ENCODE results near the gene NAA50.

NAA50 gene

DNA sequence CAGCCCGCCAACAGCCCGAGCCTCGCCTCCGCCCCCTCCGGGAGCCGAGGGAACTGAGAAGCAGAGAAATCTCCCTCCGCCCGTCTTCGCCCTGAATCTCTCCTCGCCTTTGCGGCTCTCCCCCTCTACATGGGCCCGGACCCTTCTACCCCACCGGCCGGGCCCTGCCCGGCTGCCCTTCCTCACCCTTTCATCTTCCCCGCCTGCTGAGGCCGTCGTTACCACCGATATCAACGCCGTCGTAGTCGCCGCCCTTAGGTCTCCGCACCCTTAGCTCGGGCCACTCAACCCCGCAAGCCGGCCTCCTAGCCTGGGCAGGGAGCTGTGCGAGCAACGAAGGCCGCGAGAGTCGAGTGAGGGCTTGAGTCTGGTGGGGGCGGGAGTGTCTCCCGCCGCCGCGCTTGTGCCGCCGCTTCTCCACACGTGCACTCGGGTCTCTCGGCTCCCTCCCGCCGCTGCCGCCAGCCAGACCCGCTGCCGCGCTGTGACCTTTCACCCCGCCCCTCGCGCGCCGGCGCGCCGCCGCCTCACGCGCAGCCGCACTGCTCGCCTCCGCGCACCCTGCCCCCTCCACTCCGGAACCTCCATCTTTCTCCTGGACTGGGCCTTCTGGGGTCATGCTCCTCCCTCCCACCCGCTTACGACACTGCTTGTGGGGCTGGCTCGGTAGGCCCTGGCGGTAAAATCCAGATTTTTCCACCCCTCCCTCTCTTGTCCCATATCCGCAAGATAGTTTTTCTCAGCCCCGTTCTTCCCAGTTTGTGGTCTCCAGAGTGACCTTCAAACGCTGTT, at the start of gene NAA50:
Gene NAA50 (minus strand): TSS at position 494 of the 792 bp plus-strand sequence. CDS start 300 bp downstream, at position 194.
- DNase-seq = peak; percentile 88 to 90

DNA sequence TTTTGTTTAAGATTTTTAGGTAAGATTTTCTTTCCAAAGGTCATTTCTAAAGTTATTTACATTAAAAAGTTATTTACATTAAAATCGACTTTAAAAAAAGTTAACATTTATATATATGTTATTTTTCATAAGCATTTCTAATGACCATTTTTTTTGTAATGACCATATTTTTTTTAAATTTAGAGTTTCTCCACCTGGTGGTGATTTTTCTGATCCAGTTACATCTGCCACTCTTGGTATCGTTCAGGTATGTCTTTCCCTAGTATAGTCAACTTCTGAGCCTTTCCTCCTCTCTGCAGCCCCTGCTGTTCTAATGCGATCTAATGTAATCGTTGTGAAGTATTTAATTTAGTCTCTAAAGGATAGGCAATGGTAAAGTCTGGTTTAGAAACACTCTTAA, 49.6 kb upstream of the NAA50 start:
- no peak for DNase-seq

DNA sequence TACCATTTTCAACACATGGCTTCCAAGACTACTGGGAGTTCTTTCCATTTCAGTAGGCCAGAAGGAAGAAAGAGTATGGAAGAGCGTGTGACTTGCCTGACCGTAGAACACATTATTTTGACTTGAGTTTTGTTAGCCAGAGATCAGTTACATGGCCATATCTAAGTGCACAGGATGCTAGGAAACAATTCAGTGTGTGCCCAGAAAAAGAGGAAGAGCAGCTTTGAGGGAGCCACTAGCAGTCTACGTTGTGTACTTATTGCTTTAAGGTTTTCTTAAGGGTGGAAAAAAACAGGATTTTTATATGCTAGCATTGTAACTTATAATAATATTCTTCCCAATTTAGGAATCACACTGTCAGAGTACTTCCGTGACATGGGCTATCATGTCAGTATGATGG, 48.5 kb upstream of the NAA50 start:
- peak in 1 of 2 donors; percentile 65 for DNase-seq

DNA sequence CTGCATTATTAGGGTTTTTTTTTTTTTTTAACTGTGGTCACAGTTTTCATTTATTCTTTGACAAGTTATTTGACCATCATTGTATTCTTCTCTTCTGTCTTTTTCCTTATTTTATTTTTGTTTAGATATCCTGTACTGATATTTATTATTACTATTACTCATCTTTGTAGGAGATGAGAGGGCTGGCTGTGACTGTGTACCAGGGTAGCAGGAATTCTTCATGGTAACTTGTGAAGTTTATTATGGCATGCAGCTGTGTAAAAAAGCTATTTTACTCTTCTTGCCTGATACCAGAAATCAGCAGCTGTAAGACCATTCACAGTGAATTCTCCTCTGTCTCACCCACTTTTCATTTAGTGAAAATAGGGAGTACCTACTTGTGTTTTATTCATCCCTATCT, 45.3 kb upstream of the NAA50 start:
- DNase-seq = no peak

DNA sequence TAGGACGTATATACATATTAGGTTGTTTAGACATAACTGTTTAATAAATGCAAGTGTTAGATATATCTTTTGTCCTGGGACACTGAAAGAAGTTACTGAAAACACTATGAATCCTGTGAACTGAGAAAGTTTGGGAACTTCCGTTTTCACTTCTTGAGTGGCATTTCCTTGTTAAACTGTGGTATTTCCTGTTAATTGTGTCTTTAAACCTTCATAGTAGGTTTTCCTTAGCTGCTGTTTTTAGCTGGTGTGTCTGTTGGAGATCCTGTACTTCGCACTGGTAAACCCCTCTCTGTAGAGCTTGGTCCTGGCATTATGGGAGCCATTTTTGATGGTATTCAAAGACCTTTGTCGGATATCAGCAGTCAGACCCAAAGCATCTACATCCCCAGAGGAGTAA, 37.9 kb upstream of the NAA50 start:
- peak in 1 of 2 donors; percentile 31 for DNase-seq

DNA sequence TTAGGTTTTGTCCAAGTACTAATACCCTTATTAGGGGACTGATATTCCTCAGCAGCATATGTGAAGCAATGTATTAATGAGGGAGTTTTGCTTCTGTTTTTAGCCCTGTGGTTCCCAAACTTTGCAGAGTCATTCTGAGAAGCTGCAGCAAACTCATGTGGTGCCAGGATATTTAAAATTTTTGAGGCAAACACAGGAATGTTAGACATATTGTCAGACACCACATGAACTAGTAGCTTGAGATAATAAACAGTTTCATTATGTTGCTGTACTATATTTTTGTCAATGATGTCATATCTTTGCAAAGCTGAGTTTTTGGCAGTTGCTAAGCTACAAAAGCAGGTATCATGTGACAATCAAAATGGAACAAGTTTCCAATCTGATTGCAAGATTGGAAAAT, 37.4 kb upstream of the NAA50 start:
- peak in 1 of 2 donors; percentile 46 for DNase-seq

DNA sequence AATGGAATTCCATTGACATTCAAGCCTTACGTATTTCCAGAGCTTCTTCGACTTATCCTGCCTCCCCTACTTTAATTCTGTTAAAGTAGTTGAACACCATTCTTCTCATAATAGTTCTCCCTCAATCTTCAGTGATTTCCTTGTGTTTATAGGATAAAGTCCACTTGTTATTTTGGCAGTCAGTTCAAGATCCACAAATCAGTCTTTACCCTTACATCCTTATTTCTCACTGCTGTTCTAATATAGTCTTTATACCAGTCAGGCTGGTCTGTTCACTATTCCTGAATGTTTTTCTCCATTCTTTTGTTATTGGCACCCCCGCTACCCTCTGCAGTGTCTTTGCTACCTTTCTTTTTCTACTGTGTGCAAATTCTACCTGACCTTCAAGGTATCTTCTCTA, 30.5 kb upstream of the NAA50 start:
- DNase-seq = no peak

DNA sequence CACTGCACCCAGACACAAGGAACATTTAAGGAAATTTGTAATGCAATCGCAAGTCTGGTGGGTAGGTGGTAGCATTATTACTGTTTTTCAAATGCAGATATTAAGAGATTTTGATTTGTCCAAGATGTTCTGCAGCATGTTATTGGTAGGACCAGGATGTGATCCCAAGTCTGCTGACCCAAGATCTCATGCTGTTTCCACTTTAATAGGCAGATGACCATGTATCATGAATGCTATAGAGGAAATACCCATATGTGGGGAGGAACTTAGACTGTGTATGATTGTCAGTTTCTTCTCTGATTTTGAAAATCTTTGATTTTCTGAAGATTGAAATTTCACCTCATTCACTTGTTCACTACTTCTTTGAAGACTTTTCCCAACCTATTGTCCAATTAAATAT, 29.5 kb upstream of the NAA50 start:
- DNase-seq = no peak

DNA sequence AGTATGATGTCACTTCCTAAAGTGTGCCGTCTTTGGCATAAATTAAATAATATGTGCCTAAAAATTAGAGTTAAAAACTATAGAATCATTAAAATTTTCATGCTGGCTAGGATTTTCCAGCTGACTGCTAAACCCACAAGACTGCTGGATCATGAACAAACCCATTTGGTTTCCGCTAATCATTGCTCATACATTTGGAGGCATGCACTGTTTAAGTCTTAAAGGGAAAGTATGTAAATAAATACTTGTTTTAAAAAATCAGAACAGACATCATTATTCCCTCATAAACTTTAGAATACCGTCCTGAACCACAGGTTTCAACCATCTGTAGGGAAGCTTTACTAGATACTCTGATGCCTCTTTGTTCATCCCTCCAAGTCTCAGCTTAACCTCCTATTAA, 27.3 kb upstream of the NAA50 start:
- no peak for DNase-seq

DNA sequence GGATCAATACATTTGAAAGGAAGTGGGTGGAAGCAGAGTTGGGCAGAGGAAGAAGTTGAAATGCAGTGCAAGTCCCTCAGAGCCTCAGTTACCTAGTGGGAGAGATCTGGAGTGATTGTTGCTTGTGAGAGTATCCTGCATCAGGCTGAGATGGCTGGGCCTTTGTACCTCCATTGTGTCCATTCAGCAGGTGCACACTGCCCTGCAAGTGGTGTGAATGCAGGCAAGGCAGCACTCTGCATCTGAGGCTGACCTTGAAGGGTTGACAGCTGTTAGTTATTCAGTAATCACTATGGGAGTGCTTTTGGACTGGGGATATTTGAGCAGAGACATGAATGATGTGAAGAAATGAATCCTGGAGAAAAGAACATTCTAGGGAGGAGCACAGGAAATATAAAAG, 25.9 kb upstream of the NAA50 start:
- DNase-seq = no peak

DNA sequence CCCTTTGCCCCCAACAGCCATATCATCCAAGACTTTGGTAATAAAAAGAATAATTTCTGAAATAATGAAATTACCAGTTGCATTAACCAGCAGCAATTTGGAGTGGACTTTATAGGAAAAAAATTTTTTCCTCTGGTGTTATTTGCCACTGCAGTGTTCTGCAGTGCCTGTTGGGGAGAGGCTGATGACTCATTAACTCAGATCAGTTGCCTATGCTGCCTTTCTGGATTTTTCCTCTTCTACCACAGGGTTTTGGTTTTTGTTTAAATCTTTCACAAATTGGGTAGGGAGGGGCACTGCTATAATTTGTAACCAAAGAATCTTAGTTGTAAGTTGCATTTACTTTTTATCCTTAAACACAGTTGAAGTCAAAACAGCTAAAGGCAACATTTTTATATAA, 23.5 kb upstream of the NAA50 start:
- DNase-seq = peak in 1 of 2 donors; percentile 63

DNA sequence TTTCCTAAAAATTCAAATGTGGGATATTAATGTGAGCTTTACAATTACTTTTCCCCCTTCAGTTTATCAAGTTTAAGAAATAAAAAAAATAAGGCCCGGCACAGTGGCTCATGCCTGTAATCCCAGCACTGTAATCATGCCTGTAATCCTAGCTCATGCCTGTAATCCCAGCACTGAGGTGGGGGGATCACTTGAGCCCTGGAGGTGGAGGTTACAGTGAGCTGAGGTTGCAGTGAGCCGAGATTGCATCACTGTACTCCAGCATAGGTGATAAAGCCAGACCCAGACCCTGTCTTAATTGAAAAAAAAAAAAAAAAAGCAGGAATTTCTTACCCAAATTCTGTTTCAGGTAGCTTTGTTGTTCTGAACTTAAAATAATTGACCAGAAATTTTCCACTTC, 18.6 kb upstream of the NAA50 start:
- DNase-seq = no peak

DNA sequence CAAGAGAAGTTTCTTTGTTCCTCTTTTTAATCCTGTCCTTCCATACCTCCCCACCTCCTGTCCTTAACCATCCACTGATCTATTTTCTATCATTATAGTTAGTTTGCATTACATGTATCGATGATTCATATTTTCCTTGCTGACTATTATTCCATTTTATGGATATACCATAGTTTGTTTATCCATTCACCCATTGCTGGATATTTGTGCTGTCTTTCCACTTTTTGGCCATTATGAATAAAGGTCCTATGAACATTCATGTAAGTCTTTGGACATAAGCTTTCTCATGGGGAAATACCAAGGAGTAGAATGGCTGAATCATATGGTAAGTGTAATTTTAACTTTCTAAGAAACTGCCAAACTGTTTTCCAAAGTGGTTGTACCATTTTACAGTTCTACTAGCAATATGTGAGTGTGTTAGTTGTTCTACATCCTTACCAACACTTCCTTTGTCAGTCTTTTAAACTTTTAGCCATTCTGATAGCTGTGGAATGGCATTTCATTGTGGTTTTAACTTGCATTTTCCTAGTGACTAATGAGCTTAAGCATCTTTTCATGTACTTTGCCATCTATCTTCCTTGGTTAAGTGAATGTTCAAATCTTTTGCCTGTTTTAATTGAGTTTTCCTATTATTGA, 12.5 kb upstream of the NAA50 start:
- DNase-seq = no peak

DNA sequence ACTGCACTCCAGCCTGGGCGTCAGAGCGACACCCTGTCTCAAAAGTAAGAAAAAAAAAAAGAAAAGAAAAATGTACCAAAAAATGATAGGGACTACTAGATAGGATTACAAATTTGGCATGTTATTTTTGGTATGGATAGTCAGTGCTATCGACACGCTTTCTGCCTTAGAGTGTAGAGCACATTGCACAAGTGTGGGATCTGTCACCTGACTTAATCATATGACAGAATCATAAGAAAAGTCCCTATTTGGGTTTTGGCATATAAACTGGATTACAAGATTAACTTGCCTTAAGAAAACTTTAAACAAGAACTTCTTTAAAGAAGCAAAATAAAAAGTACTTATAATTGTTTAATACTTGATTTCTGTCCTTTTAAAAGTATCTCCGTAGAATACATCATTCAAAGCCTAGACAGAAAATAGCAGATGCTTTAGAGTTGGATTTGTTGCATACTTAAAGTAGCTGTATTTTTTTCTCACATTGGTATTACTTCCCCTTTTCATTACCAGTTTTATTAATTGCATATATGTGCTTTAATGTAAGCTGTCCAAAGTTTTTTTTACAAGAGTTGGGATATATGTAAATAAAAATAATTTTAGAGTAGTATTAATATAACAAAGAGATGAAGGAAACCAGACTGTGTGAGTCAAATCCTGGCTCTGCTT, 8.6 kb upstream of the NAA50 start:
- DNase-seq = peak in 1 of 2 donors; percentile 52

DNA sequence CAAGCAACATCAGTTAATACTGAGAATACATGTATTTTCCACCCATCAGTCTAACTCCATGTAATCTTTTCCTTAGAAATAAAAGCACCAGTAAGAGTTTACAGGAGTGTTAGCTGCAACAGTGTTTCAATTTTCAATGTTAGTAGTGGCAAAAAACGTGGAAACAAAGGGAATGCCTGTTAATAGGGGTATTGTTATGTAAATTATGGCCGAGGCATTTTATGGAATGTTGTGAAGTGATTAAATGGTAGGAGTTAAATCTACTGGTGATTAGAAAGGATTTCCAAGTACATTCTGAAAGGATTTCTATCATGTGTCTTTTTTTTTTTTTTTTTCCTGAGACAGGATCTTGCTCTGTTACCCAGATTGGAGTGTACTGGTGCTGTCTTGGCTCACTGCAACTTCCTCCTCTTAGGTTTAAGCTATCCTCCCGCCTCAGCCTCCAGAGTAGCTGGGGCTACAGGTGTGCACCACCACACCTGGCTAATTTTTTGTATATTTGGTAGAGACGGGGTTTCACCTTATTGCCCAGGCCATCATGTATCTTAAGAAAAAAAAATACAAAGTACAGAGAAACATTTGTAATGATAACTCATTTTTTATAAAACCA, 7.4 kb upstream of the NAA50 start:
- no peak for DNase-seq

DNA sequence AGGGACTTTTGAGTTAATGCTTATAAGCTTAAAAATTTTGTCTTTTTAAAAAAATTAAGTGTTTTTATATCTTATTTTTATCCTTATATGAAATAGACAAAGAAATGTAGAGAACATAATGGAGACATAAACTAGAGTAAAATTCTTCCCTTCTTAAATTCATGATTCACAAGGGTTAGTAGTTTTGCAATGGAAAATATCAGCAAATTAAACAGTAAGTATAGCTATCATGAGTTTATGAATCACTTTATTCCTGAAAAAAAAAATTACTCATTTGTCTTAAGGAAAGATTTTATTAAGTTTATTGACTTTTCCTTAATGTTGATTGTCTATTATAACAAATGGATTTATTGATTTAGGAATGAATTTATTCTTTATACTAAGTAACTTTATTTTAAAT, 5.1 kb upstream of the NAA50 start:
- no peak for DNase-seq

DNA sequence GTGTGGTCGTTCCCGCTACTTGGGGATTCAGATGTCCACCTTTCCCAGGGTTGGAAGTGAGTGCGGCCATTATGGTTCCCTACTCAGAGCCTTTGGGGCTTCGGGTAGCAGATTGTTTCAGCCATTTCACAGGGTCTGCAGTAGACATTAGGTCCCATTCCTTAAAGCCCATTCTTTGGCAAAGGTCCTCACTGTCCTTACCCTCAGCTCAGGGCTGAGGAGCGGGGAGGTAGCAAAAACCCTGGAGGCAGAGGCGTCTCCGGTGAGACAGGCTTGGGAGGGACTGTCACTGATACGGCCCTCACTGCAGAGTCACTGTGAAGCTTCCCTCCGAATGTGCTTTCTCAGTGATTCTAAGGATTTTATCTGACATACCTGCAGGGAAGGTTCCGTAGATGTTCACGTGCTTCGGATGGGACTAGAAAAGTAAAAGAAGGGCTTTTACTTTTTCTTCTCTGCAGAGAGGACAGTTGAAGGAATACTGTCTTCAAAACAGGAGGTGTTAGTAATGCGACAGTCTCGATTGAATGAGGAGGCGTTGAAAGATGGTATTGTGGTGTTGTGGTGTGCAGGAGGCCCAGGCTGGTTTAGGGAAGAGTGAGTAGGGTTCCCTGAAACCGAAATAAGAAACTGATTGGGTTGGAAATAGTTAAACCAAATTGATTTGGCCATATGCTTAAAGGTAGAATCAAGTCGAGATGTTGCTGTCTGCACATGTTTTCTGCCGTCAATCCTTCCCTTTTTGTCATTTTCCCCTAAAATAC, 1.4 kb upstream of the NAA50 start:
- no peak for DNase-seq

DNA sequence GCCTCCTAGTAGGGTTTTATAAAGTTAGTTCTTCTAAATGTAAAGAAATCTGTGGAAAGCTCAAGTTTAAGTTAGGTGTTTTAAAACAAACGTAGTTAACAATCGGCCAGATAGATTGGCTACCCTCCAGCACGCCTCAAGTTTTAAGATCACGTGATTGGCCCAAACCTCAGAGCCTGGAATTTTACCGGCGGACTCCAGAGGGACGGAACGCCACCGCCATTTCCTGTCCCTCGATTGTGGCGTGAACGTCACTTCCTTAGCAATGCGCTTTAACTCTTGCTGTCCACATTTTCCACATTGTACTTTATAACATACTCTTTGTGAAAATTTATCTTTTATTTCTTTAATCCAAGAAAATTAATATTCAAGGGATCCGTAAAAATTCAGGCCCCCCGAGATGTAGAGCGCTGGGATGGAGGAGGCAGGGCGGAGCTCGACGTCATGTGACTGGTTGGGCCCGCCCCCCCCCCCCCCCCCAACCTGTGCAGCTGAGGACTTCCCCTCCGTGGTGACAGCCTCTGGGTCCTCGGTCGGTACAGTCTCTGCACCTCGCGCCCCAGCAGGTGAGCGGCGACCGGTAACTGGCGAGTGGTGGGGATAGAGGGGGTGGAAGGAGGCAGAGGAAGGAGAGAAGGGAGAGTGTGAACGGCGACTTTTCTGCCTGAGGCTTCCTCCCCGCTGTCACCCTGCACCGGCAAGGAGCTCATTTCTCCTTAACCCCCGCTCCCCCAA, 666 bp upstream of the NAA50 start, which contains the start of gene ATP6V1A:
Gene ATP6V1A (plus strand): TSS at position 488 of the 735 bp plus-strand sequence. CDS start 31,719 bp downstream, outside the sequence.
- peak; percentile 81 to 87 for DNase-seq

DNA sequence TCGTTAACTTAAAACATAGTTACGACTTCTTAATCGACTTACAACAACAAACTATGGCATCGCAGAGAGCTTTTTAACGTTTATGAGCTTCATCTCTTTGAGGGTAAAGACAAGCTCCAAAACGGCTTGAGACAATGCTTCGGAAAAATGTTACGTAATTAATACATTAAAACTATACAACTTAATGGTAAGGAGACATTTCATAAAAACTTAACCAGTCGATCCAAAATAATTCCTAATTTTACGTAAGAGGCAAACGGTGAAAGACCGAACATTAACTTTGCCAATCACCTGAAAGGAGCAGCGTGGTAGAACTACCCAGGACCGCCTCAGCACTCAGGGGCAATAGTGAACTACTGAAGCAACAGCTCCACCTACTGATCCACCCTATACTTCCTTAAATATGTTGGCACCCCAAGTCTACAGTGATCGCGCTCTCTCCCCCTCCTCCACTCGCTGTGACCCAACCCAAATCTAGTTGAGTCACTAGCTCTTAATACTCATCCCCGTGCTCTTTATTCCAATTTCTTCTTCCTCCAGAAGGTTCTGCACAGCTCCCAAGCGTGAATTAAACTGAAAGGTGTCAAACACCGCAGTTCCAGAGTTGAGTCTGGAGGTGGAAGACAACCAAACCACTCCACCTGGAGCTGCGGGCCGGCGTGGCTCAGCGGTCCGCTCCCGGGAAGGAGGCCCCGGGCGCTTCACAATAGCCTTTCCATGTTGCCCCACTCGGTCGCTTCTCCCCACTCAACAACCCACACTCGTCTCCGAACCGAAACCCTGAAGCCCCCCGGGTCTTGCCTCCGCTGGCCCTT, 901 bp downstream of the NAA50 start:
- peak; percentile 69 to 91 for DNase-seq

DNA sequence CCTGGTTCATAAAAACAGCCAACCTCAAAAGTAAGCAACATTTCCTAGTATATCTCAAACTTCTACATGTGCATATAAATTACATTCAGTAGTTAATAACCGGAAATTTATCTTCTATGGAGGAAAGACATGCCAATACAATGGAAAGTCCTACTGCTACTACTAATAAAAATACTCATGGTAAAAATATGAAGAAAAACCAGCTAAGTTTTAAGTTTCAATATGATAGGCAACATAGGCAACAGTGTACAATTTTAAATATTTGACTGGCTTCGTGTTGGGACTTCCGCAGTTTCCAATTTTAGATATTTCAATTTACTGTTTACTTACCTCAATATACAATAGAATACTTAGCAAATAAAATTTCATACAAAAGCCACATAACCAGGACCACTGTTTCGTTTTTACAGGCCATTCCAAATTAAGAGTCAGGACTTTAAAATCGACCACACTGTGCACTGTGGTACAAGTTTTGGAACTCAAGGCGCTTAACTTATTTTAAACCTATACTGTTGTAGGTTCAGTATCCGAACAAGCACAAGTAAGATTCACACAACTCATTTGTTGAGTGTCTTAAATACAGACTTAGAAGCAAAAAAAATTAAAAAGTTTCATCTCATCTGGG, 2.9 kb downstream of the NAA50 start:
- DNase-seq = no peak

DNA sequence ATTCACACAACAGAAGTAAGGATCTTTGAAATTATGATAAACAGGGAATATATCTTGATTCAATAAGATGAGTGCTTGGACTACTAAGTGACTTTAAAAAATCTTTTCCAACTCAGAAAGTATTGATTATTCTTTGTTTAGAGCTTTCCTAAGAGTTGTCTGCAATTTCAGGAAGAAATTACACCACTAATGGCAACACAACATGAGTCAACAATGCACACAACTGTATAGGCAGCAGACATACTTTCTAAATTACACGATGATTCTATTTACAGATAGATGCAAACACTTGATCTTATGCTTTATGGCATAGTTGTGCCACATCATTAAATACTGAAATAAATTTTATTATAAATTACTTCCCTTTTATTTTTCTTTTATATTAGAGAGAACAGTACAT, 4.4 kb downstream of the NAA50 start:
- DNase-seq = no peak

Measured in bone marrow (tissue), 2 donors.